NCI-H2196 (cell line): ENCODE results near the gene DUXA.

ENCODE experiments used
- DNase-seq: peaks from one replicate; lab custom pipeline; 2025; ENCODE audit not compliant: unreplicated experiment; lab: John Stamatoyannopoulos, UW

The DUXA gene

DNA sequence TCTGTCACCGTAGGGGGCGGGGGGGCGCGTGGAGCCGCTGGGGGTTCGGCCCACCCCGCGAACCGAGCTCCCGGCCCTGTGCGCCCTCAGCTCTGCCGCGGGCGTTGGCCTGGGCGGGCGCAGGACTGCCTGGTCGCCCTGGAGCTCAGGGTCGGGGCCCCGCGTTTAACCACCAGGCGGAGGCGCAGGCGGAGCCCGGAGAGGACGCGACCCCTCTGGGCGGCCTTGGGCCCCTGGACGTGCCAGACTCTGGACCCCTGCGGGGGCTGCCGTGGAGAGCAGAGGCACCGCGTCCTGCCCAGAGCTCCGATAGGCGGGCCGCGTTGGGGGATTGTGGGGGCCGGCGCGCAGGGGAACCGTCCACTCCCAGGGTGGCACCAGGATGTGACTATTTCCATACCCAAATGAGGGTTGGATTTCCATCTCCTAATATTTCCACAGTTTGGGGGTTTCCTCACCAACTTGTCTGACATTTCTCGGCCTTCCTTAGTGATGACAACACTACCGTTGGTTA lies 60.5 kb downstream of the DUXA start:
- no peak for DNase-seq

DNA sequence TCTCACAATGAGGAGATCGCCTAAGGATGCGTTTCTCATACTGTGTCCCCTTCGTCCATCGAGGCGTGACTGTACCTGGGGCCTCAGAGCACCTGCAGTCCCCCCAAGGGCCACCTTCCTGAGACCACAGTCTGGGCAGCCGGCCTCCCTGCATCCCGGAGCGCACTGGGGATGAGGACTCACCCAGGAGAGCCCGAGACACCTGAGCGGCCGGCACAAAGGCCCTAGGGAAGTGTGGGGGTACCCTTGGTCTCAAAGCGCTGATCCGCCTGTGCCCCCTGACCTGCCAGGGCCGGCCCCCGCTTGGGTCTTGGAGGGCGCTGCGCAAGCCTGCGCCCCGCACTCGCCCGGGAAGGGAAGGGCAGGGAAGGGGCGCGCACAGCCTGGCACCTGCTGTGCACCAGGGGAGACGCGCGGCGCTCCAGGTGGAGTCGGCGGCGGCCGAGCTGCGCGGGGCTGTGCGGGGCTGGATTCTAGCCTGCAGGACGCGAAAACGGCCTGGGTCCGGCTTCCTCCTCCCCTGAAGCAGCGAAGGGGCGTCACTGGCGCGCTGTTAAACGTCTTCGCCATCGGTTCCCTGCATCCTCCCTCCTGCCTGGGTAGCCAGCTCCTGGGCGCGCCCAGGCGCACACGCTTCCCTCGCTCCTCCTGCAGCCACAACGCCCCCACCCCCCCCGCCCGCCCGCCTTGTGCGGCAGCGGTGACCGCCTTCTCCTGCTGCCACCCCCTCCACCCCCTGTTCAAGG lies 61.1 kb downstream of the DUXA start:
- DNase-seq: no peak
